ENCODE measurements around the gene IGSF1. TPM values are rescaled to one million over a fixed set of nuclear protein-coding genes. Genes with fewer than 3 reads are reported as not detected.

IGSF1 gene
- total RNA-seq, 2 experiments from 2014 or later, result not detected

GRCh38 chrX:131301155-131301554, 12.0 kb upstream of the IGSF1 start:
- Mint-ChIP-seq H3K36me3 (ENCODE audit: low read depth) (no peaks in the 10 kb centered on the region), H3K4me1 (ENCODE audit: low read depth) (no peaks in the 10 kb centered on the region), H3K9me3 (no peaks in the 10 kb centered on the region), H3K27ac (no peak overlapping the region), H3K27me3 (peaks cover 4% of the 10 kb centered on the region), H3K4me3 (no peak overlapping the region)
- DNase-seq, result no peak
- ChIA-PET POLR2A (no interaction called here), CTCF (no interaction called here)
- Histone ChIP-seq H3K27ac (ENCODE audit: low read depth in 1 of 2, low read length in 2 of 2) (no peak overlapping the region), H3K4me3 (ENCODE audit: low read length) (no peak overlapping the region), H3K9me3 (ENCODE audit: control insufficient read depth in 1 of 2, insufficient read depth in 1 of 2, low read length in 2 of 2) (no peaks in the 10 kb centered on the region), H3K36me3 (ENCODE audit: insufficient read depth, low read length) (no peaks in the 10 kb centered on the region), H3K4me1 (ENCODE audit: insufficient read depth, low read length) (no peaks in the 10 kb centered on the region), H3K27me3 (ENCODE audit: control insufficient read depth in 1 of 2, insufficient read depth in 2 of 2, low read length in 2 of 2) (no peaks in the 10 kb centered on the region)
- ATAC-seq (ENCODE audit: poor library complexity), result no peak
- intact Hi-C loops (cut with DNase I, micrococcal nuclease), result no loop called here
- TF ChIP-seq CTCF (IDR thresholded peaks at IDR 0.05), result no peak

DNA sequence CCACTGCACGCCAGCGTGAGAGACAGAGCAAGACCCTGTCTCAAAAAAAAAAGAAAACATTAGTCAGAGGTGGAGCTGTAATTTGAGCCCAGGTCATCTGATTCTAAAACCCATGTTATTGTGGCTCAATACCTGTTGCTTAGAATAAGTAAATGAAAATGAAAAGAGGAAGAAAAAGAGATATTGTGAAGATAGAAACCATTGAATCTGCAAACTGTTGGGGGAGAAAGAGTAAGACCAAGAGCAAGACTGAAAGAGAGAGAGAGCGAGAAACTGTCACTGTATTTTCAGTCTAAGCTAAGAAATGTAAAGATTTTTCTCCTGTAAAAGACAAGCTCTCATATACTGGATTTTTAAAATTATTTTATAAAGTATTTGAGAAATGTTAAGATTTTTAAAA, 9.7 kb upstream of the IGSF1 start:
- intact Hi-C loops (cut with DNase I, micrococcal nuclease), result no loop called here
- Histone ChIP-seq H3K27ac (ENCODE audit: low read depth in 1 of 2, low read length in 2 of 2) (no peak overlapping the region), H3K9me3 (ENCODE audit: control insufficient read depth in 1 of 2, insufficient read depth in 1 of 2, low read length in 2 of 2) (no peaks in the 10 kb centered on the region), H3K27me3 (ENCODE audit: control insufficient read depth in 1 of 2, insufficient read depth in 2 of 2, low read length in 2 of 2) (no peaks in the 10 kb centered on the region), H3K4me1 (ENCODE audit: insufficient read depth, low read length) (no peaks in the 10 kb centered on the region), H3K36me3 (ENCODE audit: insufficient read depth, low read length) (no peaks in the 10 kb centered on the region), H3K4me3 (ENCODE audit: low read length) (no peak overlapping the region)
- ChIA-PET POLR2A (no interaction called here), CTCF (interaction anchor here (1.0 kb wide), 1 partner anchor 13 kb away, joined by 3 read pairs; no protein-coding TSS in a partner anchor)
- H3K4me1 Mint-ChIP-seq (ENCODE audit: low read depth), result no peaks in the 10 kb centered on the region
- no peak overlapping the region for H3K27ac Mint-ChIP-seq
- no peaks in the 10 kb centered on the region for H3K36me3 Mint-ChIP-seq (ENCODE audit: low read depth)
- peaks cover 4% of the 10 kb centered on the region for H3K27me3 Mint-ChIP-seq
- ATAC-seq (ENCODE audit: poor library complexity) (no peak), DNase-seq (no peak)
- TF ChIP-seq CTCF (IDR thresholded peaks at IDR 0.05), result no peak
- no peak overlapping the region for H3K4me3 Mint-ChIP-seq
- H3K9me3 Mint-ChIP-seq, result no peaks in the 10 kb centered on the region

GRCh38 chrX:131298036-131298435, 8.9 kb upstream of the IGSF1 start:
- DNase-seq, result no peak
- Mint-ChIP-seq H3K27ac (no peak overlapping the region), H3K4me3 (no peak overlapping the region), H3K27me3 (peaks cover 4% of the 10 kb centered on the region), H3K4me1 (ENCODE audit: low read depth) (no peaks in the 10 kb centered on the region), H3K36me3 (ENCODE audit: low read depth) (no peaks in the 10 kb centered on the region), H3K9me3 (no peaks in the 10 kb centered on the region)
- intact Hi-C loops (cut with DNase I, micrococcal nuclease), result no loop called here
- Histone ChIP-seq H3K36me3 (ENCODE audit: insufficient read depth, low read length) (no peaks in the 10 kb centered on the region), H3K27ac (ENCODE audit: low read depth in 1 of 2, low read length in 2 of 2) (no peak overlapping the region), H3K9me3 (ENCODE audit: control insufficient read depth in 1 of 2, insufficient read depth in 1 of 2, low read length in 2 of 2) (no peaks in the 10 kb centered on the region), H3K27me3 (ENCODE audit: control insufficient read depth in 1 of 2, insufficient read depth in 2 of 2, low read length in 2 of 2) (no peaks in the 10 kb centered on the region), H3K4me1 (ENCODE audit: insufficient read depth, low read length) (no peaks in the 10 kb centered on the region), H3K4me3 (ENCODE audit: low read length) (no peak overlapping the region)
- POLR2A ChIA-PET, result no interaction called here
- ATAC-seq (ENCODE audit: poor library complexity), result no peak
- no peak for TF ChIP-seq CTCF (IDR thresholded peaks at IDR 0.05)
- CTCF ChIA-PET, result no interaction called here

Data from CD4-positive, alpha-beta T cell (primary cell).